Astrocyte of the cerebellum (primary cell): ENCODE data around the gene SLC5A12.

ENCODE experiments used
- DNase-seq: peaks from one replicate; pipeline ENCODE4 v3.0.0-alpha.2; 2011; ENCODE audit warnings: low read depth
- H3K4me3 ChIP-seq: 2 replicates; pipeline ENCODE4 v1.5.1; 2011; ENCODE audit warnings: mild to moderate bottlenecking, low read depth, low read length, moderate library complexity
- in situ Hi-C: cut with HindIII; loops from 2 replicates; pipeline ENCODE4 v1.10.0; 2017; ENCODE audit warnings: low sequenced_read_pairs
- TF ChIP-seq, protein P1 (sequence below): IDR thresholded peaks from 2 replicates; pipeline ENCODE4 v1.5.1; 2012; ENCODE audit warnings: low read length, low read depth, moderate library complexity, mild to moderate bottlenecking; ENCODE audit errors: missing control alignments

SLC5A12 gene, protein sequence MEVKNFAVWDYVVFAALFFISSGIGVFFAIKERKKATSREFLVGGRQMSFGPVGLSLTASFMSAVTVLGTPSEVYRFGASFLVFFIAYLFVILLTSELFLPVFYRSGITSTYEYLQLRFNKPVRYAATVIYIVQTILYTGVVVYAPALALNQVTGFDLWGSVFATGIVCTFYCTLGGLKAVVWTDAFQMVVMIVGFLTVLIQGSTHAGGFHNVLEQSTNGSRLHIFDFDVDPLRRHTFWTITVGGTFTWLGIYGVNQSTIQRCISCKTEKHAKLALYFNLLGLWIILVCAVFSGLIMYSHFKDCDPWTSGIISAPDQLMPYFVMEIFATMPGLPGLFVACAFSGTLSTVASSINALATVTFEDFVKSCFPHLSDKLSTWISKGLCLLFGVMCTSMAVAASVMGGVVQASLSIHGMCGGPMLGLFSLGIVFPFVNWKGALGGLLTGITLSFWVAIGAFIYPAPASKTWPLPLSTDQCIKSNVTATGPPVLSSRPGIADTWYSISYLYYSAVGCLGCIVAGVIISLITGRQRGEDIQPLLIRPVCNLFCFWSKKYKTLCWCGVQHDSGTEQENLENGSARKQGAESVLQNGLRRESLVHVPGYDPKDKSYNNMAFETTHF

DNA sequence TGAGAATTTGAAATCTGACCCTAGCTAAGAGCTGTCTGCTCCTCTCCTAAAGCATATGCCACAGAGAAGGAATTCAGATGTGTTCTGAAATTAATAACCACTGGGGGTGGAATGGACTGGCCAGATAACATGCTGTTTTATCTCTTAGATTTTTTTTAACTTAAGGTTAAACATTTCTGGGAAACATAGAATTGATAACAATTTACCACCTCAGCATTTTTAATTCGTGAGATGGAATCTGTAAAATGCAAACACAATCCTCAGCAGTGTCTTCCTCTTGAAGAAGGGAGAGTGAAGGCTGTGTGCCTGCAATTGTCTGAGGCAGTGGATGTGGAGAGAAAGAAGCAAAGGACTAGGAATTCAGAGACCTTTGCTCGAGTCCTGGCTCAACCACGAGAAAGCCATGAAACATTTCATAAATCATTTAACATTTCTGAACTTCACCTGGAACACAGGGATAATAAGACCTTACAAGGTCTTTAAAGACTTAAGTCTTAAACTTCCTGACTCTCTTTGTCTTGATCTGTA, at the start of gene SLC5A12:
Gene SLC5A12, minus strand, starts transcription at position 113 of the 528 bp plus-strand sequence. CDS start 346 bp downstream, outside the sequence.
- no peak within 1 kb of the TSS for H3K4me3 ChIP-seq
- TF ChIP-seq, protein P1, sequence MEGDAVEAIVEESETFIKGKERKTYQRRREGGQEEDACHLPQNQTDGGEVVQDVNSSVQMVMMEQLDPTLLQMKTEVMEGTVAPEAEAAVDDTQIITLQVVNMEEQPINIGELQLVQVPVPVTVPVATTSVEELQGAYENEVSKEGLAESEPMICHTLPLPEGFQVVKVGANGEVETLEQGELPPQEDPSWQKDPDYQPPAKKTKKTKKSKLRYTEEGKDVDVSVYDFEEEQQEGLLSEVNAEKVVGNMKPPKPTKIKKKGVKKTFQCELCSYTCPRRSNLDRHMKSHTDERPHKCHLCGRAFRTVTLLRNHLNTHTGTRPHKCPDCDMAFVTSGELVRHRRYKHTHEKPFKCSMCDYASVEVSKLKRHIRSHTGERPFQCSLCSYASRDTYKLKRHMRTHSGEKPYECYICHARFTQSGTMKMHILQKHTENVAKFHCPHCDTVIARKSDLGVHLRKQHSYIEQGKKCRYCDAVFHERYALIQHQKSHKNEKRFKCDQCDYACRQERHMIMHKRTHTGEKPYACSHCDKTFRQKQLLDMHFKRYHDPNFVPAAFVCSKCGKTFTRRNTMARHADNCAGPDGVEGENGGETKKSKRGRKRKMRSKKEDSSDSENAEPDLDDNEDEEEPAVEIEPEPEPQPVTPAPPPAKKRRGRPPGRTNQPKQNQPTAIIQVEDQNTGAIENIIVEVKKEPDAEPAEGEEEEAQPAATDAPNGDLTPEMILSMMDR, result no peak
- in situ Hi-C loops, result no loop called here
- no peak for DNase-seq

DNA sequence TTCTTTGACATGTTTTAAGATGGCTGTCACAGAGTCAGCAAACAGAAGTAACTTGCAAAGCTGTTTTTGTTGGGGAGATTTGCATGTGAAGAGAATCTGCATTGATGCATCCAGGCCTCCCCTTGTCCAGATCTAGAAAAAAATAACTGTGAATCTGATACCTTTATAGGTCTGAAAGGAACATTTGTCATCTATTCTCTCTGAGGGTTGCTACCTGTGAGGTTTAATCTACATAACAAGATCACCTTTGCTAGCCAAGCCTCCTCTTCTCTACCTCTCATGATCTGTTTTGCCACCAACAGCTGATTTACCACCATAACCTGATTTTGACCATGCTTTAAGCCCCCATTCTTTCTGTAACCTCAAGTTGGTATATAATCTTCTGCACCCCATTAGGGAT, 47.2 kb upstream of the SLC5A12 start:
- H3K4me3 ChIP-seq, result no peak overlapping the region
- in situ Hi-C loops, result loop anchor here (25.0 kb wide), 1 partner anchor 368 kb away; no protein-coding TSS in a partner anchor
- no peak for DNase-seq
- TF ChIP-seq, protein P1, result no peak

DNA sequence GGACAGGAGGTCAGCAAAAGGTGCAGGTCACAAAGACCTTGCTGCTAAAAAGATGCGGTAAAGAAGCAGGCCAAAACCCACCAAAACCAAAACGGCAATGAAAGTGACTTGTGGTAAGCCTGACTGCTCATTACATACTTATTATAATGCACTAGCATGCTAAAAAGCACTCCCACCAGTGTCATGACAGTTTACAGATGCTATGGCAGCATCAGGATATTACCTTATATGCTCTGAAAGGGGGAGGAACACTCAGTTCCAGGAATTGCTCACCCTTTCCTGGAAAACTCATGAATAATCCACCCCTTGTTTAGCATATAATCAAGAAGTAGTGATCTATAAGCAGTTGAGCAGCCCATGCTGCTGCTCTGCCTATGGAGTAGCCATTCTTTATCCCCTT, 45.2 kb upstream of the SLC5A12 start:
- DNase-seq, result no peak
- no peak overlapping the region for H3K4me3 ChIP-seq
- TF ChIP-seq, protein P1, result no peak
- in situ Hi-C loops, result loop anchor here (25.0 kb wide), 1 partner anchor 370 kb away; no protein-coding TSS in a partner anchor

DNA sequence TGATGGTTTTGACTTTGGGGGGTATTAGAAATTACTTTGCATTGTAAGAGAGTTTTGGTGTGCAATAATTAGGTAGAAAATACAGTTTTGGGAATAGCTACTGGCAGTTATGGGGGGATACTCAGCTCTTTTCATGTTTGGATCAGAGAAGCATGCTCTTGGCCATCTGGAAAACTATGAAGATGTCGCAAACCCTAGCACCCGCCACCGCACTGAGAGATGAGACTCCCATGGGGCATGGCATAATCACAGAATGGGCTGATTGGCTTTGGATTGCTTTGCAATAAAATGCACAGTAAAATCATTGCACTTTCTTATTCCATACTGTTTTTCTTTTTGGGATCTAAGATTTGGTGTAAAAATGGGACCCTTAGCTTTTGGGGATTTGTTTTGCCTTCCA, 43.5 kb upstream of the SLC5A12 start:
- DNase-seq, result no peak
- in situ Hi-C loops, result loop anchor here (25.0 kb wide), 1 partner anchor 372 kb away; no protein-coding TSS in a partner anchor
- TF ChIP-seq, protein P1, result no peak
- H3K4me3 ChIP-seq, result no peak overlapping the region

DNA sequence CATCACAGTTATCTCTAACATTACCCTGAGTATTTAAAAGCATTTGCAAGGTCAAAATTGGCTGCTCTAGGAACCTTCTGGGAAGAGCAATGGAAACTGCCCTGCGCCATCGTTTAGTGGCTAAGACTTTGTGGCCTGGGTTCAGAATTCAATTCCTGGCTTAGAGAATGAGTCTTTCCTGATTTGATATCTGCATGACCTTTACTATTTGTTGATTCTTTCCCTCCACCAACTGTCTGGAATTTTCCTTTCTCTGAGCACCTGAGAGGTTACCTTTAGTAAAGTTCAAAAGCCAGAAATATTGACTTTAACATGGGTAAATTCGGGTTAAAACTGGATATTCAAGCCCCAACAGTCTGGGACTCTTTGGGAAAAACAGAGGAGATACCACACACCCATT, 43.0 kb upstream of the SLC5A12 start:
- in situ Hi-C loops, result loop anchor here (25.0 kb wide), 1 partner anchor 372 kb away; no protein-coding TSS in a partner anchor
- H3K4me3 ChIP-seq, result no peak overlapping the region
- no peak for DNase-seq
- TF ChIP-seq, protein P1, result no peak

DNA sequence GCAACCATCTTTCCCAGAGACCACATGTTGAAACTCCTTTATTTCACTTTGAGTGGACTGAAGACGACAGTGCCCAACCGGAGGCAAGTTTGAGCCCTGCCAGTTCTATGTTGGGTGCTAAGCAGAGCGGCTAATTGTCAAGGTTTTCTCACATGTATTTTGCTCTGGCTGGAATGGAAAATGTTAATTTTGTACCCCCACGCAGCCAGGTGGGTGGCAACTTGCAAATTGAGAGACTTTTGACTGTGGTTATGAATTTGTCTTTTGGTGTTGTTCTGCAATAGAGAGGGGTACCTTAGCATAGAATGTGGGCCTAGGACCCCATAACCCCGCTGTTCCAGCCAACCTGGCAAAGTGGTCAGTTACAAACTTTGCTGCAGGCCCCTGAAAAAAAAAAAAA, 42.5 kb upstream of the SLC5A12 start:
- H3K4me3 ChIP-seq, result no peak overlapping the region
- DNase-seq, result no peak
- TF ChIP-seq, protein P1, result no peak
- in situ Hi-C loops, result loop anchor here (25.0 kb wide), 1 partner anchor 373 kb away; no protein-coding TSS in a partner anchor
